ENCODE measurements around the gene MFAP1.
"Not testable (repeated sequence)": the region's sequence is repeated elsewhere in the genome, so short reads cannot be mapped to it uniquely, and the experiment has no call there.

The MFAP1 gene

GRCh38 chr15:43821505-43821904 is 3.0 kb downstream of the MFAP1 start:
- ATAC-seq, result no peak

DNA sequence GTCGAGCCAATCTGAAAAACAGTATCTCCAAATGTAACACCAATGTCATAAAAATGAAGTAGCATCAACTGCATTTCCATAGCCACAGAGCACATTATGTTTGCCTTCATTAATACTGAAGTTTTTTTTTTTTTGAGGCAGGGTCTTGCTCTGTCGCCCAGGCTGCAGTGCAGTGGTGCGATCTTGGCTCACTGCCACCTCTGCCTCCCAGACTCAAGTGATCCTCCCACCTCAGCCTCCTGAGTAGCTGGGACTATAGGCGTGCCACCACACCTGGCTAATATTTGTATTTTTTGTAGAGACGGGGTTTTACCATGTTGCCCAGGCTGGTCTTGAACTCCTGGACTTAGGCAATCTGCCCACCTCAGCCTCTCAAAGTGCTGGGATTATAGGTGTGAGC is 9.4 kb downstream of the MFAP1 start:
- ATAC-seq, result not testable (repeated sequence)

- ATAC-seq, result no peak
Measured at GRCh38 chr15:43808960-43809678, 15.4 kb downstream of the MFAP1 start.

DNA sequence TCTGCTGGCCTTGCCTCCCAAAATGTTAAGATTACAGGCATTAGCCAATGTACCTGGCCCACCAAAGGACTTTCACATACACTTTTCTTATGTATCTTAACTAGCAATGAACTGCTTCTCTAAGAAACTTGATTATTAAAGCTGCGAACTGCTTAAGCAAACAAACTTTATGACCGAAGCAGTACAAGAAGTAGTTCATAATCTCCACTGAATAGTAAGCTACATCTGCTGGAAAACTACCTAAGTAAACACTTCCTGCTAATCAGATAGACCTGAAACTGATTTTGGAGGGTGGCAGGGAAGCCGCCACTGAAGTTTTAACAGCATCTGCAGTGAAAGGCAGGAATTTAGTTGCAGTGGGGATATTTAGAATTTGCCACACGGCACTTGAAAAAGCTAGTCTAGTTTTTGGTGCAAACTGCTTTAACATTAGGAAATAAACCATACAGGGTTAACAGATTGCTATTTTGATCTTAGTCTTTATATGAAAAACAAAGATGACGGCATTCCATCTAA is 16.0 kb downstream of the MFAP1 start:
- ATAC-seq, result no peak

- ATAC-seq, result not testable (repeated sequence)
Measured at GRCh38 chr15:43802676-43803075, 21.8 kb downstream of the MFAP1 start.

- ATAC-seq, result peak; percentile 99
Measured at GRCh38 chr15:43800286-43801141, 24.0 kb downstream of the MFAP1 start, which contains the start of gene HYPK. Gene HYPK, plus strand, starts transcription at chr15:43800599. Its CDS starts 24 bp downstream, at chr15:43800623.

- ATAC-seq, result no peak
Measured at GRCh38 chr15:43799945-43800285, 24.6 kb downstream of the MFAP1 start, which contains the start of gene SERINC4. Gene SERINC4, minus strand, starts transcription at chr15:43800220. Its CDS starts 234 bp downstream, at chr15:43799986.

DNA sequence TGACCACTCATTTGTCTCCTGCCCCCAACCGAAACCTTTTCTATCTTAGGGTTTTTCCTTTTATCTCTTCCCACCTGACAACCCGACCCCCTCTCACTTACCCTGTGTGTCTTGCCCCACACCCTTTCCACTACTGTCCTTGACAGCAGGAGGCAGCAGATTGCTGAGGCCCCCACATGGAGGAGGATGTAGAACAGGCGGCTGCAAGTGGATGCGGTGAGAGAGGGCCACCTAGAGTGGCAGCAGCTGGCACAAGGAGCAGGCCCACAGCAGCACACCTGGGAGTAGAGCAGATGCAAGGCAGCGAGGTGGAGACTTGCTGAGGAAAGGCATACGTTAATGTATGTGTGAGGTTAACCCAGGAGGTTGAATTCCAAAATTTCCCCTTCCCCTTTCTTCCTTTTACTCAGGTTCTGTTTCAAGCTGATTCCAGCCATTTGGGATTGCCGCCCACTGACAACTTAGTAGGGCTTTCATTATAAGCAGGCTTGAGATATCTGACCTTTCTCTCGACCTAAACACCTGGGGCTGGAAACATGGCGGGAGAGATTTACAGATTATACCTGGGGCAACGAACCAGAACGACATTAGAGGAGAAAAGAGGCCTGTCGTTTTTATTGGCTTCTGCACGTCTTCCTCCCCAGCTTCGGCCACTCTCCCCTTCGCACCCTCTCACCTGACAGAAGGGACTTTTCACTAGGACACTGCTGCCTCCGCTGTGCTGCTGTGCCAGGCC is 25.1 kb downstream of the MFAP1 start:
- ATAC-seq, result no peak

DNA sequence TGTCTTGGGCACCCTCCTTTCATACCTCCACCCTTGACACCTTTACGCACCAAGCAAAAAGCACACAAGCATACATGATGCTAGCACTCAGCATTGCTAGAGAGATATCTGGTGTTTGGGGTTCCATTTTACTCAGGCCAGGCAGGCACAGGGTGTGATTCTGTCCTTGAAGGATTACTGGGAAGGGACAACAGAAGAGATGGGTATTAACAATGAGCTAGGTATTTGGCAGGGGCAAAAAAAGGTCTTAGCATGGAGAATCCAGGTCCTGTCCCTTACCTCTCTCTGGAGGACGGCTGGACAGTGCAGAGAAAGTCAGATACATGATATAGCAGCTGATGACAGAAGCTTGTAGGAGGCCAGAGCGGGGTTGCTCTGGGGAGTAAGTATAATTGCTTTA is 27.9 kb downstream of the MFAP1 start:
- no peak for ATAC-seq

DNA sequence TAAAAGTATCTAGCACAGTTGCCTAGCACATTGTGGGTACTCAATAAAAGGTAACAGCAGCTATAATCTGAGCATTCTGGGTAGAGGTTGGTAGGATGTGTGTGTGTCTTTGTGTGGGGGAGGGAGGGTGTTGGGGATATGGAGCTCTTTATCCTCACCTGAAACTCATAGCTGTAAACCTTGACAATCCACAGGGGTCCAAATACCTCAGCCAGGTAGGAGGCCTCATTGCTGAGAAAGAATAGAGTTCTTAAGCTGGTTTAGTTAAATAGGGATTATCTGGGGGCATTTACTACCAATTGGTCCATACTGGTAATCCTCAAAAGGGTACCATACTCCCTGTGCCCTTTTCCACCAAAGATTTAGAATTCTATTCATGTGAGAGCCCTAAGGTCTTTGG is 28.5 kb downstream of the MFAP1 start:
- ATAC-seq, result no peak

GRCh38 chr15:43795197-43795596 is 29.3 kb downstream of the MFAP1 start:
- ATAC-seq, result no peak

GRCh38 chr15:43794269-43795037 is 30.0 kb downstream of the MFAP1 start:
- no peak for ATAC-seq

DNA sequence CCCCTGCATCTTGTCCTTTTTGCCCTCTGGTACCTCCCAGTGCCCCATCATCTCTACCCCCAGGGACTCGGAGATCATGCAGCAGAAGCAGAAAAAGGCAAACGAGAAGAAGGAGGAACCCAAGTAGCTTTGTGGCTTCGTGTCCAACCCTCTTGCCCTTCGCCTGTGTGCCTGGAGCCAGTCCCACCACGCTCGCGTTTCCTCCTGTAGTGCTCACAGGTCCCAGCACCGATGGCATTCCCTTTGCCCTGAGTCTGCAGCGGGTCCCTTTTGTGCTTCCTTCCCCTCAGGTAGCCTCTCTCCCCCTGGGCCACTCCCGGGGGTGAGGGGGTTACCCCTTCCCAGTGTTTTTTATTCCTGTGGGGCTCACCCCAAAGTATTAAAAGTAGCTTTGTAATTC is 30.8 kb downstream of the MFAP1 start:
- no peak for ATAC-seq

DNA sequence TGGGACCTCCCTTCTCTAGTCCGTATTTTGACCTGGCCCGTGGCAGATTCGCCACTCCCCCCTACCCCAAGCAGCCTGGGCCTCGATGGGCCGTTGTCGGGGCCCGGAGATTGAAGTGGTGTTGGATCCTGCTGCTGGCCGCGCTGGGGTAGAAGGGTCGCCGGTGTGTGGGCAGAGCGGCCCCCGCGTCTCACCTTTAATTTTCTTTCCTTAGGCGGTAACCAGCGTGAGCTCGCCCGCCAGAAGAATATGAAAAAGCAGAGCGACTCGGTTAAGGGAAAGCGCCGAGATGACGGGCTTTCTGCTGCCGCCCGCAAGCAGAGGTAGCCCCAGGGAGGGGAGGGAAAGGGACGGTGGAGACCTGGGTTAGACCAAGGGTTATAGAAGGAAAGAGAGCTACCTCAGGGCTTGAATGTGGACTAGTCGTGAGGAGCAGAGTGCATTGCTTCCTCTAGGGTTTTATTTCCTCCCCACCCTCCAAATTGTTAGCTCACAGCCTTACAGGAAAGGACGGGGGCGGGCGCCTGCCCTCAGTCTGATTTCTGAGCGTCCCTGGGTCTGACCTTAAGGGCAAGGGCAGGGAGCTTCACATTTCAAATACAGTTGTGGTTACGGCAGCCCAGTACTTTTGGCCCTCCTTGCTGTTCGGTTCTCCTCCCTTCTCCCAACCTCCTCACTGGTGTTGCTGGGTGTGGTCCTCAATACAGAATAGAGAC is 31.6 kb downstream of the MFAP1 start:
- no peak for ATAC-seq

DNA sequence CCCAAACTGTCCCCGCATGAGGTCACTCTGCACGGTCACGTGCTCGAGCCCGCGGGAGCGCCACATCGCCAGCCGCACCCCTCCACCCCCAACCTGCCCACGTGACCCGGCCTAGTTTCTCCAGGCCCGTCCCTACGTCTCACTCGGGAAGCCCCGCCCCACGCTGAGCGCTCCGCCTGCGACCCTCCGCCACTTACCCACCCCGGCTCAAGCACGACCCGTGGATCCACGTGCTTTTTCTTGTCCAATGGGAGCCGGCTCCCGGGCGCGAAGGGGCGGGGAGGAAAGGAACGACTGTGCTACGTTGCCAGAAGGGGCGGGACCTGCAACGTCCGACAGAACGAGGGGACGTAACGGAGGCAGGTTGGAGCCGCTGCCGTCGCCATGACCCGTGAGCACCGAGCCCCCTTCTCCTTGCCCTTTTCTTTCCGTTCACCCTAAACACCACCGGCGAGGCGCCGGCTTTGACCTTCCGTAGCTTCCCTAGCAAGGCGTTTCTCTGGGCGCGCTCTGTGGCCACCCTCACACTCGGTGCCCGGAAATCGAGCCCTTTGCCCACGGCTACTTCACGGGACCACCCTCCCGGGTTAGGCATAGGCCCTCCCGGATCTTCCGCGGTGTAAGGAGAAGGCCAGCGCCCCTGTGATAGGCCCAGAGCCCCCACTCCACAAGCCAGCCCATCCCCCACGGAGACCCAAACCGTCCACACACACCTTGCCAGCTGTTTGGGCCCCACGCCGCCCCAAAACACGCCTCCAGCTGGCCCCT is 32.3 kb downstream of the MFAP1 start, which contains the start of gene SERF2:
Gene SERF2, plus strand, starts transcription at position 328 of the 768 bp plus-strand sequence. Its CDS starts 57 bp downstream, at position 385.
- ATAC-seq, result peak; percentile 94

- ATAC-seq, result no peak
Measured at GRCh38 chr15:43789409-43789808, 35.1 kb downstream of the MFAP1 start.

DNA sequence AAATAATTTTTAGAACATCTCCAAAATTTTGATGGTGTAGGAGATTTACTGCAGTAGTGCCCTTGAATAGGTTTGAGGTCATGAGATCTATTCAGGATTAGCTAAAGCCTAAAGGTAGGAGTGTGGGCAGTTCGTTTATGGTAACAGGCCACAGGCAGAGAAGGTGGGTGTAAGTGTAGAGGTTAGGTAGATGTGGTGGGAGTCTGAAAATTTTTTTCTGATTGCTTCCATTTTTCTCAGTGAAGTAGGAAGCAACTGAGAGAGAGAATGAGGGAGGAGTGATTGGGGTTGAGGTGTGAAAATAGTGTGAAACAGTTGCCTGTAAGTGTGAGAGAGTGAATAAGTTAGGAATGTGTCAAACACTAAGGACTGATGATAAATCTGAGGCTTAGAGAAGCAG is 45.5 kb downstream of the MFAP1 start:
- ATAC-seq, result no peak

GRCh38 chr15:43777267-43777914 is 47.1 kb downstream of the MFAP1 start:
- peak; percentile 80 to 81 for ATAC-seq

- ATAC-seq, result peak; percentile 64 to 65
Measured at GRCh38 chr15:43776718-43777266, 47.7 kb downstream of the MFAP1 start, which contains the start of gene ELL3. Gene ELL3, minus strand, starts transcription at chr15:43776966. Its CDS starts 65 bp downstream, at chr15:43776901.
